MM.1S (cell line): ENCODE measurements around the gene WDR77.

Experiments
- DNase-seq: peaks from one replicate; pipeline ENCODE4 v3.0.0-alpha.2; 2015
- H2AFZ ChIP-seq: fragments of 300-600 bp; sonication (generic); 2 replicates; pipeline ENCODE4 v1.6.0; 2016; ENCODE audit warnings: antibody characterized with exemption, low read length
- H3F3A ChIP-seq: fragments of 300-600 bp; sonication (generic); 2 replicates; pipeline ENCODE4 v1.6.1; 2016; ENCODE audit warnings: mild to moderate bottlenecking, antibody characterized with exemption, low read length, moderate library complexity, mixed read lengths; ENCODE audit not compliant: insufficient read depth
- H3K27ac ChIP-seq: fragments of 300-600 bp; sonication (generic); 2 replicates; pipeline ENCODE4 v1.5.1; 2016; ENCODE audit warnings: mild to moderate bottlenecking, low read length
- H3K27me3 ChIP-seq: fragments of 300-600 bp; sonication (generic); replicated peaks from 2 replicates; pipeline ENCODE4 v1.6.0; 2016; ENCODE audit warnings: low read length; ENCODE audit not compliant: insufficient read depth
- H3K36me3 ChIP-seq: fragments of 300-600 bp; sonication (generic); replicated peaks from 2 replicates; pipeline ENCODE4 v1.6.1; 2016; ENCODE audit warnings: mild to moderate bottlenecking, low read length, mixed read lengths; ENCODE audit not compliant: insufficient read depth
- H3K4me1 ChIP-seq: fragments of 300-600 bp; sonication (generic); 2 replicates; pipeline ENCODE4 v1.6.1; 2016; ENCODE audit warnings: low read length, mixed read lengths
- H3K4me2 ChIP-seq: fragments of 300-600 bp; sonication (generic); 2 replicates; pipeline ENCODE4 v1.6.0; 2016; ENCODE audit warnings: low read depth, low read length
- H3K4me3 ChIP-seq: fragments of 300-600 bp; sonication (generic); 2 replicates; pipeline ENCODE4 v1.5.1; 2016; ENCODE audit warnings: low read length, mixed read lengths
- H3K79me2 ChIP-seq: fragments of 300-600 bp; sonication (generic); 2 replicates; pipeline ENCODE4 v1.6.1; 2016; ENCODE audit warnings: mixed run types, low read length, mixed read lengths
- H3K9ac ChIP-seq: fragments of 300-600 bp; sonication (generic); 2 replicates; pipeline ENCODE4 v1.6.1; 2016; ENCODE audit warnings: low read length, mixed read lengths
- H3K9me2 ChIP-seq: fragments of 300-600 bp; sonication (generic); replicated peaks from 2 replicates; pipeline ENCODE4 v1.6.1; 2016; ENCODE audit warnings: mild to moderate bottlenecking, low read length, mixed read lengths; ENCODE audit not compliant: insufficient read depth
- H3K9me3 ChIP-seq: fragments of 300-600 bp; sonication (generic); replicated peaks from 2 replicates; pipeline ENCODE4 v1.6.1; 2016; ENCODE audit warnings: mild to moderate bottlenecking, low read length, mixed read lengths; ENCODE audit not compliant: insufficient read depth
- H4K20me1 ChIP-seq: fragments of 300-600 bp; sonication (generic); 2 replicates; pipeline ENCODE4 v1.6.1; 2016; ENCODE audit warnings: mild to moderate bottlenecking, low read length, moderate library complexity, mixed read lengths; ENCODE audit not compliant: insufficient read depth
- CTCF ChIP-seq: fragments of 300-600 bp; sonication (generic); IDR thresholded peaks from 2 replicates; pipeline ENCODE4 v1.5.1; 2016; ENCODE audit warnings: antibody characterized with exemption, low read length, mixed read lengths
- EZH2 ChIP-seq: fragments of 300-600 bp; sonication (generic); optimal IDR thresholded peaks from 2 replicates; pipeline ENCODE3; 2017; ENCODE audit warnings: low read depth, mild to moderate bottlenecking, antibody characterized with exemption, low read length, mixed read lengths
- EZH2phosphoT487 ChIP-seq: fragments of 300-600 bp; sonication (generic); IDR thresholded peaks from 2 replicates; pipeline ENCODE4 v1.6.1; 2018; ENCODE audit warnings: antibody characterized with exemption, low read length

Gene WDR77

GRCh38 chr1:111450185-111450584, 1.1 kb upstream of the WDR77 start:
- Histone ChIP-seq H3K9me2 (no peaks in the 10 kb centered on the region), H3K4me2 (peak overlapping the region; percentile 84), H3K4me1 (peaks cover 5% of the 10 kb centered on the region), H3K27me3 (no peaks in the 10 kb centered on the region), H3K27ac (no peak overlapping the region), H3K79me2 (peaks cover 46% of the 10 kb centered on the region), H3K4me3 (peak overlapping the region; percentile 93), H3K9me3 (no peaks in the 10 kb centered on the region), H3K36me3 (no peaks in the 10 kb centered on the region), H3K9ac (peak overlapping the region; percentile 91), H4K20me1 (no peaks in the 10 kb centered on the region), H3F3A (no peaks in the 10 kb centered on the region), H2AFZ (no peak overlapping the region)
- TF ChIP-seq CTCF (no peak), EZH2 (no peak), EZH2phosphoT487 (no peak)
- DNase-seq: no peak

GRCh38 chr1:111449703-111450017, 604 bp upstream of the WDR77 start:
- Histone ChIP-seq H3K9ac (peak overlapping the region; percentile 91), H3K4me3 (peak overlapping the region; percentile 93), H3F3A (no peaks in the 10 kb centered on the region), H3K4me1 (peaks cover 5% of the 10 kb centered on the region), H3K4me2 (peak overlapping the region; percentile 84), H3K9me2 (no peaks in the 10 kb centered on the region), H3K79me2 (peaks cover 46% of the 10 kb centered on the region), H2AFZ (peak overlapping the region; percentile 83), H3K27ac (peak overlapping the region; percentile 53; the same call in 1 of the 2 replicates), H3K27me3 (no peaks in the 10 kb centered on the region), H3K9me3 (no peaks in the 10 kb centered on the region), H3K36me3 (no peaks in the 10 kb centered on the region), H4K20me1 (no peaks in the 10 kb centered on the region)
- TF ChIP-seq EZH2 (no peak), EZH2phosphoT487 (no peak), CTCF (no peak)
- DNase-seq: no peak

- Histone ChIP-seq H4K20me1 (no peaks in the 10 kb centered on the region), H3K4me2 (peak overlapping the region; percentile 77), H3K9me3 (no peaks in the 10 kb centered on the region), H2AFZ (peak overlapping the region; percentile 53; the same call in 1 of the 2 replicates), H3K27me3 (no peaks in the 10 kb centered on the region), H3K9me2 (no peaks in the 10 kb centered on the region), H3K36me3 (no peaks in the 10 kb centered on the region), H3K4me3 (peak overlapping the region; percentile 93), H3K4me1 (peaks cover 5% of the 10 kb centered on the region), H3K9ac (peak overlapping the region; percentile 91; the same call in 1 of the 2 replicates), H3F3A (no peaks in the 10 kb centered on the region), H3K27ac (no peak overlapping the region), H3K79me2 (peaks cover 46% of the 10 kb centered on the region)
- no peak for TF ChIP-seq EZH2
- no peak for TF ChIP-seq EZH2phosphoT487
- TF ChIP-seq CTCF: no peak
- DNase-seq: no peak
Observed at GRCh38 chr1:111448482-111448917, 556 bp downstream of the WDR77 start.
